NCI-H2227 (cell line): ENCODE results near the gene CEP83.
A peak's percentile ranks its signal among the peaks of the same experiment; 100 is the strongest.
"Not testable (repeated sequence)": the region's sequence is repeated elsewhere in the genome, so short reads cannot be mapped to it uniquely, and the experiment has no call there.

ENCODE experiments used
- DNase-seq: peaks from one replicate; lab custom pipeline; 2025; ENCODE audit not compliant: unreplicated experiment; lab: John Stamatoyannopoulos, UW

CEP83 gene, protein sequence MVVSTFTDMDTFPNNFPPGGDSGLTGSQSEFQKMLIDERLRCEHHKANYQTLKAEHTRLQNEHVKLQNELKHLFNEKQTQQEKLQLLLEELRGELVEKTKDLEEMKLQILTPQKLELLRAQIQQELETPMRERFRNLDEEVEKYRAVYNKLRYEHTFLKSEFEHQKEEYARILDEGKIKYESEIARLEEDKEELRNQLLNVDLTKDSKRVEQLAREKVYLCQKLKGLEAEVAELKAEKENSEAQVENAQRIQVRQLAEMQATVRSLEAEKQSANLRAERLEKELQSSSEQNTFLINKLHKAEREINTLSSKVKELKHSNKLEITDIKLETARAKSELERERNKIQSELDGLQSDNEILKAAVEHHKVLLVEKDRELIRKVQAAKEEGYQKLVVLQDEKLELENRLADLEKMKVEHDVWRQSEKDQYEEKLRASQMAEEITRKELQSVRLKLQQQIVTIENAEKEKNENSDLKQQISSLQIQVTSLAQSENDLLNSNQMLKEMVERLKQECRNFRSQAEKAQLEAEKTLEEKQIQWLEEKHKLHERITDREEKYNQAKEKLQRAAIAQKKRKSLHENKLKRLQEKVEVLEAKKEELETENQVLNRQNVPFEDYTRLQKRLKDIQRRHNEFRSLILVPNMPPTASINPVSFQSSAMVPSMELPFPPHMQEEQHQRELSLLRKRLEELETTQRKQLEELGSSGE

GRCh38 chr12:94459728-94460615, at the start of gene CEP83:
Gene CEP83, minus strand, starts transcription at chr12:94459867. Its CDS starts 47,377 bp downstream, at chr12:94412490.
- peak; percentile 95 for DNase-seq

DNA sequence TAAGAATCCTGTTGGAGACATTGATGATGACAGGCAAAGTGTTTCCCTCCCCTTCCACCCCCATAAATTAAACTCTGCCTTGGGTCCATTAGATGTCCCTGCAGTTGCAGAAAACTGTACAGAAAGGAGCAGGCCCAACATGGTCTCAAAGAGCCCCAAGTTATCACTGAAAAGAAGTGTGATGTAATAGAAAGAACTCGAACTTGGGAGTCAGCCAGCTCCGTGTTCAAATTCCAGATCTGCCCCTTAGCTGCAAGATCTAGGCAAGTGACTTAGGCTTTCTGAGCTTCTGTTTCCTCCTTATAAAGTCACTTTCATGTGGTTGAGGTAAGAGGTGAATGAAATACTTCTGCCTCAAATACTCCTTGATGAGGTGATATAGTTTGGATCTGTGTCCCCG, 49.6 kb upstream of the CEP83 start:
- DNase-seq = no peak

DNA sequence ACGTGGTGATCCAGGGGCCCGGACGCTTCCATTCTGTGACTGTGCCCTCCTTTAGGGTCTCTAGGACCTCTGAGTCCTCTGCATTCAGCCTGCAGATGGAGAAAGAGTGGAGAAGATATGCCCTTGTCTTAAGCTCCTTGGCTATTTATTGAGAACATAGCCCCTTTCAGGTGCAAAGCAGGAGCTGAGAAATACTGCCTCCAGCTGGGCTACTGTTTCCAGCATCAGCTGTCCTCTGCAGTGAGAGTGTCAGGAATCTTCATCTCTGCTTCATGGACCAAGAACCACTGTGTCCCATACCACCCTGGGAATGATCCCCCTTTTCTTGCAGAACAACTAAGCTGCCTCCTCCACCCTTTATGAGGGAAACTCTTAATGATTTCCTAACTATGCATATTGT, 47.8 kb upstream of the CEP83 start:
- no peak for DNase-seq

GRCh38 chr12:94504386-94504785, 44.7 kb upstream of the CEP83 start:
- no peak for DNase-seq

- no peak for DNase-seq
Measured at GRCh38 chr12:94503619-94504018, 44.0 kb upstream of the CEP83 start.

- DNase-seq = no peak
Measured at GRCh38 chr12:94500831-94501567, 41.3 kb upstream of the CEP83 start.

- DNase-seq = no peak
Measured at GRCh38 chr12:94498698-94499097, 39.0 kb upstream of the CEP83 start.

GRCh38 chr12:94498073-94498472, 38.4 kb upstream of the CEP83 start:
- DNase-seq = no peak

DNA sequence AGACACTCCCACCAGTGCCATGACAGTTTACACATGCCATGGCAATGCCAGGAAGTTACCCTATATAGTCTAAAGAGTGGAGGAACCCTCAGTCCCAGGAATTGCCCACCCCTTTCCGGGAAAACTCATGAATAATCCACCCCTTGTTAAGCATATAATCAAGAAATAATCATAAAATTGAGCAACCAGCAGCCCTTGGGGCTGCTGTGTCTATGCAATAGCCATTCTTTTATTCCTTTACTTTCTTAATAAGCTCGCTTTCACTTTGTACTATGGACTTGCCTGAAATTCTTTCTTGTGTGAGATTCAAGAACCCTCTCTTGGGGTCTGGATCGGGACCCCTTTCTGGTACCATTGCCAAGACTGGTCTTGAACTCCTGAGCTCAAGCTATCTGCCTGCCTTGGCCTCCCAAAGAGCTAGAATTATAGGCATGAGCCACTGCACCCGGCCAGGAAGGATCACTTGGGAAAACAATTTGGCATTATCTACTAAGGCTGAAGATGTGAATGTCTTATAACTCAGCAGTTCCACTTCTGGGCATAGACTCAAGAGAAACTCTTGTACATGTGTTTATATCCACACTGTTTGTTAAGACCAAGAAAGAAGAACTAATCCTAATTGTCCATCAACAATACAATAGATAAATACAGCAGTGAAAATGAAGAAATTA, 35.9 kb upstream of the CEP83 start:
- DNase-seq = no peak

DNA sequence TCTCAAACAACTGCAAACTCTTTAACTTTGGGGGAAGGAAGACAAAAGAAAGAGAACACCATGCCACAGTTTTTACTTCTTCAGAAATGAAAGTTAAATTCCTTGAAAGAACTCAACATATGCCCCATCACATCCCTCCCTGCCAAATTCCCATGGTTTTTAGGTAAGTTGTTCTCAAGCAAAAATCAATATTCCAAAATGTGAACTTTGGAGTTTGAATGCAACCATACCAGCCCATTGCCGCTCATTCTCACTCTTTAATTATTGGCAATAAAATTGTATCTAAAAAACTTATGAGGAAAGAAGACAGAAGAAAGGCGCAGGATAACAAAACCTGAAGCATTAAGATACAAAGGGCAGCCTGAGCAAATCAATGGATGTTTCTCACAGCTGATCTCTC, 31.8 kb upstream of the CEP83 start:
- DNase-seq = no peak

- no peak for DNase-seq
Measured at GRCh38 chr12:94488463-94488862, 28.8 kb upstream of the CEP83 start.

DNA sequence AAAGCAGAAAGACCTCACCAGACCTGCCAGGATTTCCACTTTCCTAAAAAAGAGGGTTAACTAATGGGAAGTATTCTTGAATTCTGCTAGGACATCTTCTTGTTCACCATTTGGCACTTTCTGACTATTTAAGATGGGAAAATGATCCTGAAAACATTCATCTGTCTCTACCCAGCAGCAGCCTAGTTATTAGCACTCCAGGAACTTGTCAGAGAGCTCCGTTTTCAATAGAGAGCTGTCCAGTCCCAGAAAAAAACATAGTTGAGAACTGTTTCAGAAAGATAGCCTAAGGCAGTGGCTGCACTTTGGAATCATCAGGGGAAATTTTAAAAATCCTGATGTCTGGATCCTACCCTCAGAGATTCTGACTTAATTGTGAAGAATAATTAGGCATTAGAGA, 22.1 kb upstream of the CEP83 start:
- peak; percentile 13 for DNase-seq

DNA sequence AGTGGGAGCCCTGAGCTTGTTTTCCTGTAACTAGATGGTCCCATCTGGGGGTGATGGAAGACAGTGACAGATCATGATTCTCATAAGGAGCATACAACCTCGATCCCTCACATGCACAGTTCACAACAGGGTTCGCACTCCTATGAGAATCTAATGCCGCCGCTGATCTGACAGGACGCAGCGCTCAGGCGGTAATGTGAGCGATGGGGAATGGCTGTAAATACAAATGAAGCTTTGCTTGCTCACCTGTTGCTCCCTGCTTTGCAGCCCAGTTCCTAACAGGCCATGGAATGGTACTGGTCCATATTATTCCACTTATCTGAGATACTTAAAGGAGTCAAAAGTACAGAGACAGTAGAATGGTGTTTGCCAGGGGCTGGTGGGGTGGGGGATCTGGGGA, 9.9 kb upstream of the CEP83 start:
- DNase-seq = no peak

- DNase-seq = peak; percentile 47
Measured at GRCh38 chr12:94460616-94460959, 921 bp upstream of the CEP83 start.

- peak; percentile 13 for DNase-seq
Measured at GRCh38 chr12:94458877-94459727, 565 bp downstream of the CEP83 start.

GRCh38 chr12:94457311-94457710, 2.4 kb downstream of the CEP83 start:
- no peak for DNase-seq

DNA sequence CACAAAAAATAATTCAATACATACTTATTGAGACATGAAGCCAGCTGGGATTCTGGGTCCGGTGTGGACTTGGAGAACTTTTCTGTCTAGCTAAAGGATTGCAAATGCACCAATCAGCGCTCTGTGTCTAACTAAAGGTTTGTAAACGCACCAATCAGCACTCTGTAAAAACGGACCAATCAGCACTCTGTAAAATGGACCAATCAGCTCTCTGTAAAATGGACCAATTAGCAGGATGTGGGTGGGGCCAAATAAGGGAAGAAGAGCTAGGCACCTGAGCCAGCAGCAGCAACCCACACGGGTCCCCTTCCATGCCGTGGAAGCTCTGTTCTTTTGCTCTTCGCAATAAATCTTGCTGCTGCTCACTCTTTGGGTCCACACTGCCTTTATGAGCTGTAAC, 5.3 kb downstream of the CEP83 start:
- not testable (repeated sequence) for DNase-seq

- no peak for DNase-seq
Measured at GRCh38 chr12:94445662-94446061, 14.0 kb downstream of the CEP83 start.

DNA sequence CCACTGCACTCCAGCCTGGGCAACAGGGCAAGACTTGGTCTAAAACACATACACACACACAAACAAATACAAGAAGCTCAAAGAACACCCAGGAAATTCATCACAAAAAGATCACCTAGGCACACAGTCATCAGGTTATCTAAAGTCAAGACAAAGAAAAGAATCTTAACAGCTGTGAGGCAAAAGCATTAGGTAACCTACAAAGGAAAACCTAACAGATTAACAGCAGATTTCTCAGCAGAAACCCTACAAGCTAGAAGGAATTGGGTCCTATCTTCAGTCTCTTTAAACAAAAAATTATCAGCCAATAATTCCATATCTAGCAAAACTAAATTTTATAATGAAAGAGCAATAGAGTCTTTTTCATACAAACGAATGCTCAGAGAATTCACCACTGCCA, 22.4 kb downstream of the CEP83 start:
- no peak for DNase-seq
